Activated B cell treated with CpG ODN at 0.5 μM for 24 hours (primary cell): ENCODE data around the gene PHKA1. TPM values are rescaled to one million over a fixed set of nuclear protein-coding genes. Genes with fewer than 3 reads are reported as not detected.

Experiments used
- ATAC-seq: fragments of 200-7000 bp; cut with Tn5 transposase; one replicate; pipeline ENCODE4 v1.10.0; 2021; ENCODE audit warnings: low read depth, mild to moderate bottlenecking, moderate library complexity
- CTCF ChIA-PET: fragments of 350-600 bp; sonication (Branson Sonifier 250); formaldehyde crosslinking; loops from one replicate; lab custom pipeline; 2021; ENCODE audit warnings: antibody characterized with exemption; lab: Charles Lee
- POLR2A ChIA-PET: fragments of 350-600 bp; sonication (Branson Sonifier 250); formaldehyde crosslinking; loops from one replicate; lab custom pipeline; 2021; ENCODE audit warnings: antibody characterized with exemption; lab: Charles Lee
- DNase-seq: peaks from one replicate; pipeline ENCODE4 v3.0.0; 2022
- H3K27ac Mint-ChIP-seq: one replicate; pipeline ENCODE4 v1.8.0; 2020; ENCODE audit warnings: mixed read lengths
- H3K27me3 Mint-ChIP-seq: one replicate; pipeline ENCODE4 v1.8.0; 2021; ENCODE audit warnings: mixed read lengths
- H3K36me3 Mint-ChIP-seq: one replicate; pipeline ENCODE4 v1.8.0; 2021; ENCODE audit warnings: low read depth, mixed read lengths
- H3K4me1 Mint-ChIP-seq: one replicate; pipeline ENCODE4 v1.8.0; 2021; ENCODE audit warnings: mixed read lengths
- H3K4me3 Mint-ChIP-seq: one replicate; pipeline ENCODE4 v1.8.0; 2020; ENCODE audit warnings: mild to moderate bottlenecking, mixed read lengths
- H3K9me3 Mint-ChIP-seq: one replicate; pipeline ENCODE4 v1.8.0; 2020; ENCODE audit warnings: mixed read lengths
- intact Hi-C: fragments of 100-400 bp; cut with micrococcal nuclease; formaldehyde crosslinking; loops from one replicate; pipeline ENCODE4 v1.15.1; 2024
- total RNA-seq: library from RNA; stranded (reverse); gene quantifications from 2 replicates; pipeline ENCODE4 v1.2.3, GENCODE V29; 2022
- TF ChIP-seq, protein P1 (sequence below): fragments of 200-600 bp; IDR thresholded peaks from one replicate; pipeline ENCODE4 v1.8.0; 2022; ENCODE audit warnings: antibody characterized with exemption, mild to moderate bottlenecking

The PHKA1 gene
- total RNA-seq, 1 donor from 2014 or later = not detected

- H3K4me3 Mint-ChIP-seq = no peak overlapping the region
- H3K27ac Mint-ChIP-seq = no peak overlapping the region
- ChIA-PET CTCF (no interaction called here), POLR2A (no interaction called here)
- H3K27me3 Mint-ChIP-seq = no peaks in the 10 kb centered on the region
- DNase-seq = no peak
- TF ChIP-seq, protein P1, sequence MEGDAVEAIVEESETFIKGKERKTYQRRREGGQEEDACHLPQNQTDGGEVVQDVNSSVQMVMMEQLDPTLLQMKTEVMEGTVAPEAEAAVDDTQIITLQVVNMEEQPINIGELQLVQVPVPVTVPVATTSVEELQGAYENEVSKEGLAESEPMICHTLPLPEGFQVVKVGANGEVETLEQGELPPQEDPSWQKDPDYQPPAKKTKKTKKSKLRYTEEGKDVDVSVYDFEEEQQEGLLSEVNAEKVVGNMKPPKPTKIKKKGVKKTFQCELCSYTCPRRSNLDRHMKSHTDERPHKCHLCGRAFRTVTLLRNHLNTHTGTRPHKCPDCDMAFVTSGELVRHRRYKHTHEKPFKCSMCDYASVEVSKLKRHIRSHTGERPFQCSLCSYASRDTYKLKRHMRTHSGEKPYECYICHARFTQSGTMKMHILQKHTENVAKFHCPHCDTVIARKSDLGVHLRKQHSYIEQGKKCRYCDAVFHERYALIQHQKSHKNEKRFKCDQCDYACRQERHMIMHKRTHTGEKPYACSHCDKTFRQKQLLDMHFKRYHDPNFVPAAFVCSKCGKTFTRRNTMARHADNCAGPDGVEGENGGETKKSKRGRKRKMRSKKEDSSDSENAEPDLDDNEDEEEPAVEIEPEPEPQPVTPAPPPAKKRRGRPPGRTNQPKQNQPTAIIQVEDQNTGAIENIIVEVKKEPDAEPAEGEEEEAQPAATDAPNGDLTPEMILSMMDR = no peak
- intact Hi-C loops = no loop called here
- no peaks in the 10 kb centered on the region for H3K4me1 Mint-ChIP-seq
- peaks cover 6% of the 10 kb centered on the region for H3K36me3 Mint-ChIP-seq
- no peak for ATAC-seq
- no peaks in the 10 kb centered on the region for H3K9me3 Mint-ChIP-seq
Observed at GRCh38 chrX:72536542-72536941, 177.6 kb downstream of the PHKA1 start.

GRCh38 chrX:72532366-72532765 lies 181.7 kb downstream of the PHKA1 start:
- no peak for DNase-seq
- peaks cover 7% of the 10 kb centered on the region for H3K4me1 Mint-ChIP-seq
- no peaks in the 10 kb centered on the region for H3K9me3 Mint-ChIP-seq
- intact Hi-C loops = no loop called here
- H3K27ac Mint-ChIP-seq = no peak overlapping the region
- ChIA-PET CTCF (no interaction called here), POLR2A (no interaction called here)
- peaks cover 5% of the 10 kb centered on the region for H3K36me3 Mint-ChIP-seq
- no peak for ATAC-seq
- no peaks in the 10 kb centered on the region for H3K27me3 Mint-ChIP-seq
- no peak overlapping the region for H3K4me3 Mint-ChIP-seq
- TF ChIP-seq, protein P1 = no peak

Other genes starting within 250 kb of the PHKA1 start
- gene HDAC8, start 141.5 kb downstream of the PHKA1 start, total RNA-seq = 29.0 and 39.6 TPM in 2 replicates
- 1.7 and 2.0 TPM in 2 replicates for gene DMRTC1B, start 62.6 kb upstream of the PHKA1 start, total RNA-seq
- not detected in 2 replicates for gene FAM236B, start 68.4 kb upstream of the PHKA1 start, total RNA-seq
- not detected in 2 replicates for gene FAM236D, start 93.9 kb upstream of the PHKA1 start, total RNA-seq
- not detected in 2 replicates for gene FAM236C, start 198.3 kb upstream of the PHKA1 start, total RNA-seq
- not detected in 2 replicates for gene FAM236A, start 223.9 kb upstream of the PHKA1 start, total RNA-seq
- gene DMRTC1, start 229.5 kb upstream of the PHKA1 start, total RNA-seq = 0.27 and 0.71 TPM in 2 replicates